Stimulated activated CD4-positive, alpha-beta T cell treated with anti-CD3 and anti-CD28 coated beads, Interleukin-12 subunit alpha, Interleukin-12 subunit beta, amount 100 ng/mL, for 24 hours (primary cell): Measurements from ENCODE around the gene CNTN4.
"Not testable (repeated sequence)": the region's sequence is repeated elsewhere in the genome, so short reads cannot be mapped to it uniquely, and the experiment has no call there.

Source experiments
- DNase-seq, 2 experiments: peaks; one replicate each; pipeline ENCODE4 v3.0.0-alpha.2; 2020; ENCODE audit warnings: low read depth in 2 of 2

CNTN4 gene

DNA sequence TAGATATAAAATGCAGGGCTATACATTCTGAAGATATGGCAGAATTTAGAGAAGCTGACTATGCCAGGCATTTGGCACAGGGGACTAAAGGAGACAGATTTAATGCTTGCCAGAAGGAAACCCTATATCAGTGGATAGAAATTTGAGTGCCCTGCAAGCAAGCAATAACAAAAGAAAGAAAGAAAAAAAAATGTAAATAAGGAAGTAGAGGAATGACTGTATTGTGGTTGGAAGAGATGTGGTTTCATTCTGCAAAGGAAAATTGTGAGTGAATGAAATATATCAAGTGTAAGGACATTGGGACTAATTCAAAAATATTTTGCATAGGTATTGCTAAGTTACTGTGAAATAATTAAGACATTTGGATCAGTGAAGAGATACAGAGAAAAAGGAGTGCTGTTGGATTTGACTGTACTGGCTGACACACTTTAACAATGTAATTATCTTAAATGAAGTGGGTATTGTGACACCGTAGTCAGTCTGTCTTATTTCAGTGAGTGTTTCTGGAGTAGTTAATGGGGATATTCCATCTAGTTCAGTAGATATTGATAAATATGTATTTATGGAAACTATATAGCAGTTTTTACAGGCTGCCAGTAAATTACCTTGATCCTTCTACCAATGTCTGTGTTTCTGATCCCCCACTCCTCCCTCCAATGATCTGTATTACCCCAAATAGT is 418.2 kb downstream of the CNTN4 start:
- DNase-seq: no peak

DNA sequence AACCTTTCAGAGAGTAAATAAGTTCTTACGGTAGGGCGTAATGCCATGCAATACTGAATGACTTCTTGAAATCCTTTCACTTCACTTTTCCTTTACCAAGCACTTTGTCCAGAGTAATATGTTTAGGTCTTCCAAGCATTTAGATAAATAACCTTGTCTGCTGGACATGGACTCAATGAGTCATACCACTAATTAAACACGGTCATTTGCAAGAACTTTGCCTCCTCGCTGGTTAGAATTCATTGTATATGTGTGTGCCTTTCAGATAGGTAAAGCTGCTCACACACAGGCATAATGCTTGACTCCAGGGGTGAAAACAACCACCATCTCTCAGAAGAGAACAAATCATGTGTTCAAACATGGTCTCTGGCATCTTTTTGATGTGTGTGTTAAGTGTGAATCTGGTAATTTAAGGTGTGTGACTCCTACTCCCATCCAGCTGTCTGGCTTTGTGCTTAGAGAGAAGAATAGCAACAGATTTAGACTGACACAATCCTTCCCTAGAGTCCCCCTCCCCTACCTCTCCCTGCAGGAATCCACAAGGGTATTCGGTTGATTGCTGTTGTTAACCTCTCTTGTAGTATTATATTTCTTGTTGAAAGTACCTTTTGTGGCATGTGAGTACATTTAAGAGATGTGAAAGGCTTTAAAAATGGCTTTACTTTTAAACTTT is 419.0 kb downstream of the CNTN4 start:
- DNase-seq: no peak

GRCh38 chr3:2523281-2523836 is 424.7 kb downstream of the CNTN4 start:
- DNase-seq: no peak

- DNase-seq: no peak
Measured at GRCh38 chr3:2525968-2526367, 427.3 kb downstream of the CNTN4 start.

- no peak for DNase-seq
Measured at GRCh38 chr3:2526926-2527325, 428.3 kb downstream of the CNTN4 start.

GRCh38 chr3:2527328-2527727 is 428.7 kb downstream of the CNTN4 start:
- DNase-seq: not testable (repeated sequence)

GRCh38 chr3:2534767-2535166 is 436.1 kb downstream of the CNTN4 start:
- DNase-seq: not testable (repeated sequence)

GRCh38 chr3:2535206-2535605 is 436.5 kb downstream of the CNTN4 start:
- DNase-seq: no peak

DNA sequence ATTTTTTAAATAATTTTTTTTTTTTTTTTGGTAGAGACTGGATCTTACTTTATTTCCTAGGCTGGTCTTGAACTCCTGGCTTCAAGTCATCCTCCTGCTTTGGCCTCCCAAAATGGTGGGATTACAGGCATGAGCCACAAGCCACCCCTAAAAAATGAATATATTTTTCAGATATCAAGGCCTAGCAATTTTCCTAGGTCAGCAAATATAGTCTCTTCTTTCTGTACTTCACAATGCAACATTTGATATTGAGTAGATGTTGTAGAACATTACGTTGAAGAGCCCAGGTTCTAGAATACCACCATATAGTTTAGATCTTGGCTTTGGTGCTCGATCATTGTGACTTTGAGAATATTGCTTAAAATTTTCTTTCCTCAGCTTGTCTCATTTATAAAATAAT is 437.9 kb downstream of the CNTN4 start:
- no peak for DNase-seq

DNA sequence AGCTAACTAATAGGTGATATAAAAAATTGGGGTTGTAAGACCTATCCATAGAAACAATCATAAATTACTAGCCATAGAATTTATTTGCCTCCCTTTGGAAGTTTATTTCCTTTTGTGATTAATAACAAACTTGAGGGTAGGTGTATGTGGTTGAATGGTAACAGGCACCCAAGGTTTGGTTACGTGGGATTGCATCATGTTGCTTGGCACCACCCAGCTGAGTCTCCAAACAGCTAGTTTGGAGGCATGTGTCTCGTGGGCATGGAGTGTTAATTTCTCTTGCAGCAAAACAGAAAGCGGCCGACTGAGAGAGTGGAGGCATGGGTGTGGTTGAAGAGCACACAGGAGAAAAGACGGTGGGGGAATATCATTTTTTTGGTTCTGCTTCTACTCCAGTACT is 441.4 kb downstream of the CNTN4 start:
- DNase-seq: no peak

- DNase-seq: no peak
Measured at GRCh38 chr3:2543247-2543646, 444.6 kb downstream of the CNTN4 start.

GRCh38 chr3:2544212-2544611 is 445.5 kb downstream of the CNTN4 start:
- DNase-seq: no peak

- DNase-seq: no peak
Measured at GRCh38 chr3:2544718-2545117, 446.1 kb downstream of the CNTN4 start.

DNA sequence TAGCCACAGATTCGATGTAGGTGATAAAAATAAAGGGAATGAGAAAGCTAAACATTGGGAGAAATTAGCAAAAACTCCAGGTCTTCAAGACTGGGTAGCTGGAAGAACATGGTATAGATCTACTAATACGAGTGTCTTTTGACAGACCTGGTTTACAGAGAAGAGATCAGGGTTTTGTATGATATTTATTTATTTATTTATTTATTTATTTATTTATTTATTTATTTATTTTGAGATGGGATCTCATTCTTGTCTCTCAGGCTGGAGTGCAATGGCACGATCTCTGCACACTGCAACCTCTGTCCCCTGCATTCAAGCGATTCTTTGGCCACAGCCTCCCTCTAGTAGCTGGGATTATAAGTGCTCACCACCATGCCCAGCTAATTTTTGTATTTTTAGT is 448.4 kb downstream of the CNTN4 start:
- DNase-seq: no peak

DNA sequence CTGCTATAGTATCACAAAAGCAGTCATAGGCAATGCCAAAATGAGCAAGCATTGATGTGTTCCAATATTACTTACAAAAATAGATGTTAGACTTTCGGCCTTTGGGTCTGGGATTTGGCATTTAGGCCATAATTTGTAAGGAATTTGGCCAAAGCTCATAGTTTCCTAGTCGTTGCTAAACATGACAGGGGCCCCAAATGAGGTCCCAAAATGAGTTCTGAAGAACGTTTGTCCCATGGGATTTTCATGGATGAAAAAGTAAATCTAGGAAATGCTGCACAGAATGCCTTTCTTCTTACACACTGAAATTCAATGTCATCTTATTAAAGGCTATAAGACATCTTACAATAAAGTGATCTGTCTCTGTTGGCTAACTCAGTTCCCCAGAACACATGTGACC is 456.0 kb downstream of the CNTN4 start:
- DNase-seq: no peak

DNA sequence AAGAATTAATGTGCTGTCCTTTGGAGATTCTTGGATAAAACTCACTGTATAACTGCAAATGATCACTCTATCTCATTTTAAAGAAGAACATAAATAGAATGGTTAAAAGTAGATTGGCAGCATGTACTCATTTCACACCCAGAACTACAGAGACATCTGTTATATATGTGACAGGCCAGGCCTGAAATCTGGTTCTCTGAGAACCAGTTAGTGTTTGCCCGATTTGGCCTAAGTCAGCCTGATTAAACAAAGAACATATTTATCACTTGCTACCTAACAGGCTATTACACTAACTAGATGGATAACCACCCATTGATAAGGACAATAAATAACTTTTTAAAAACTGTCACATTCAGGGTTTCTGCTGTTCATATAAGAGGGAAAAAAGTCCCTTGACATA is 460.1 kb downstream of the CNTN4 start:
- no peak for DNase-seq

- DNase-seq: no peak
Measured at GRCh38 chr3:2567451-2567850, 468.8 kb downstream of the CNTN4 start.

DNA sequence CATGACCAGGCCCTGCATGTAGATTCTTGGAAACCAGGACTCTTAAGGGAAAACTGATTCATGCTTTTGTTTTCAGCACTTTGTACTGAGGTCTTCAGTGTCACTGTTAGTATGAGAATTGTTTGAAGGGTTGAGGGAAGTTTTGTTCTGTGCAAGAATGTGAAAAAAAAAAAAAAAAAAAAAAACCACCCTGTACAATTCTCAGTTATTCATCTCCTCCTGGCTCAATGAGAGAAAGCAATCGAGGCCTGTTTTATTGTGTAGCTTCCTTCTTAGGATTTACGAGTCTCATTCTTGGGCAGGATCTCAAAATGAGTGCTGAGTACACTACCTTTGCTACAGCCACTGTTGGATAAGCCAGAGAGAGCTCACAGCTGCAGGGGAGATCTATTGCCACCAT is 469.5 kb downstream of the CNTN4 start:
- DNase-seq: no peak

DNA sequence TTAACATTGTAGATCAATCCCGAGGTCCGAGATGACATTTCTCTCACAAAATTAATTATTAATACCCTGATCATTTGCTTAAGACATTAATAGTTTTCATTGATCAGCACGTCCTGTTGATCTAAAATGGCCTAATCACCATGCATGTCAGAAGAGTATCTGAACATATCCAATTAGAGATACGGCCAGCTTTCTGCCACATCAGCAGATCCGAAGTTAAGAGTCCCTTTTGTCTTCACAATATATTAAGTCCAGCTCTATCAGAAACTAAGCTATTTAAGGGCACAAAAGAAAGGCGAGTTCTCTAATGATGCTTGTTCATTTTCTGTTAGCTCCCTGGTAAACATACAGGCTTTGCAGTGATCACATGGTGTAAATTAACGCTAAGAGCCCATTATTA is 470.3 kb downstream of the CNTN4 start:
- no peak for DNase-seq

DNA sequence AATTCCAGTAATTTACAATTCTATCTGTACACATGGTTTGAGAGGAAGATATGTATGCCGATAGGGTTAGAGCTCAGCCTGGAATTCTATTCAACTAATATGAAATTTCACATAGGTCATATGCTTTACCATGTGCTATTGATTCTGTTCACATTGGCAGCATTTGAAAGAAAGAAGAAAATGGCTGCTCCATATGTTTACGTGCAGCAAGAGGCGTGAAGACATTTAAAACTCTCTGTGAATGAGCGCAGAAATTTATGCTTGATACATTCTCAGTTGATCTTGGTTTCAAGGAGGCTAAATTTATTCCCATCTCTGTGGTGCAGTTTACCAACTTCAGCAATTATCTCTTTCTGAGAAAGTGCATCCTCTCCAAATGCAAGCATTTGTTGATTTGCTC is 478.9 kb downstream of the CNTN4 start:
- DNase-seq: no peak

DNA sequence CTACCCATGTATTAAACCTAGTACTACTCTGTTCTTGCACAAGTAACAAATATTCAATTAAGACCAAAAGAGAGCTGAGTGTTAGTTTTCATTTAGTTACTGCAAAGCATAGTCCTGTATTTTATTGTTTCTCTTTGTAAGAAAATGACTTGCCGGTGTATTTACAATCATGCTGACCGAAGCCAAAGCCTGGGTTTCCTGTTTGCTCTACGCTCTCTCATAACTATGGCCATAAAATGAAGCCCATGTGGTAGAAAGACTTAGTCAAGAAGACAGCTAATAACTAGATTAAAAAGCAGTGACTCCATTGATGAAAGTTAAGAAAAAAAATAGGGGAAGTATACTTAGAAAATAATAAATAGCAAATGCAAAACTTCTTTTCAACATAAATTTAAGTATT is 479.9 kb downstream of the CNTN4 start:
- DNase-seq: no peak

DNA sequence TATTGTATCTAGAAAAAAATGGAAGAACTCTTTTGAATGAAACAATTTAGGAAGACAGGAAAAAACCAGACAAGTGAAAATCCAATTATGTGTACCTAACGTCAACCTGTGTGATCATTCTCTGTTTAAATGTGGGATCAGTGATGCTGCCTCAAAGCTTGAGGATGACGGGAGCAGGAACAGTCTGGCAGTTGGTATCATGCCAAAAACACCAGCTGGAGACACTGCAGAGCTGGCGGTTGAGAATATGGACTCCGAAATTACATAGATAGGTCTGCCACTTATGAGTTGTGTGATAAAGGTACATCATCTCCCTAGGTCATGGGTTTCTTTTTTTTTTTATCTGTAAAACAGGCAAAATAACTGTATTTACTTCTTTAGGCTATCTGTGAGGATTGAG is 480.5 kb downstream of the CNTN4 start:
- no peak for DNase-seq

DNA sequence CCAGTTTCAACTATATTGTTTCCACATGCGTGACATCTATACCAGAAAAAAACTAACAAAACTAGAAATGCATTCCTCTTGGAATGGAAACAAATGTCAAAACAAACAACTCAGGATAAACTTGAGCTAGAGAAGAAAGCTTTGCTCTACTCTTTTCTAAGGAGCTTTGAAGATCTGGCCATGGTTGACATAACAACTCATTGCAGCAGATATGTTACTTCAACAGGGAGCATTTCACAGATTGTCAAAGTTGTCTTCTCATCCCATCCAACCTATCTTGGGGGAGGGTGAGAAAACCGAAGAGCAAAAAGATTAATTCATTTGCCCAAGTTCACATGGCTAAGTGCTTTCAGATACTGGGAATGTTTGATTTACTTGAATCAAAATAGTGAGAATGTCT is 484.4 kb downstream of the CNTN4 start:
- no peak for DNase-seq
